ENCODE measurements around the gene ZNF80. TPM values are rescaled to one million over a fixed set of nuclear protein-coding genes. Genes with fewer than 3 reads are reported as not detected.
"Not testable (repeated sequence)": the region's sequence is repeated elsewhere in the genome, so short reads cannot be mapped to it uniquely, and the experiment has no call there.

The ZNF80 gene
- total RNA-seq (2022) (not detected in 2 replicates), Bru-seq, nascent RNA (not detected), BruChase-seq, experiment 1, labeled RNA remaining after a 6-hour chase (not detected), BruChase-seq, experiment 2, labeled RNA remaining after a 2-hour chase (percentile 15 among the genes with signal in this experiment)
- long read RNA-seq = 0 reads

DNA sequence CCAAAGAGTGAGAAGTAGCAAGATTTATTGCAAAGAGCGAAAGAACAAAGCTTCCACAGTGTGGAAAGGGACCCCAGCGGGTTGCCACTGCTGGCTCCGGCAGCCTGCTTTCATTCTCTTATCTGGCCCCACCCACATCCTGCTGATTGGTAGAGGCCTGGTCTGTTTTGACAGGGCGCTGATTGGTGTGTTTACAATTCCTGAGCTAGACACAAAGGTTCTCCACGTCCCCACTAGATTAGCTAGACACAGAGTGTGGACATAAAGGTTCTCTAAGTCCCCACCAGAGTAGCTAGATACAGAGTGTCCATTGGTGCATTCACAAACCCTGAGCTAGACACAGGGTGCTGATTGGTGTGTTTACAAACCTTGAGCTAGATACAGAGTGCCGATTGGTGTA, at the start of gene ZNF80:
Gene ZNF80 (minus strand): TSS at position 101 of the 400 bp plus-strand sequence. CDS start 504 bp downstream, outside the sequence.
- CTCF ChIA-PET; H3K4me3 Mint-ChIP-seq (ENCODE audit: unreplicated experiment); H3K36me3 Mint-ChIP-seq (ENCODE audit: insufficient read depth, unreplicated experiment); H3K27ac Mint-ChIP-seq (ENCODE audit: low read depth, unreplicated experiment); H3K27me3 Mint-ChIP-seq (ENCODE audit: insufficient read depth, unreplicated experiment); H3K4me1 Mint-ChIP-seq (ENCODE audit: insufficient read depth, unreplicated experiment); intact Hi-C loops (cut with micrococcal nuclease); H3K9me3 Mint-ChIP-seq (ENCODE audit: unreplicated experiment); BruUV-seq (replicated peaks); POLR2A ChIA-PET; DNase-seq (ENCODE audit: unreplicated experiment): not testable (repeated sequence)

DNA sequence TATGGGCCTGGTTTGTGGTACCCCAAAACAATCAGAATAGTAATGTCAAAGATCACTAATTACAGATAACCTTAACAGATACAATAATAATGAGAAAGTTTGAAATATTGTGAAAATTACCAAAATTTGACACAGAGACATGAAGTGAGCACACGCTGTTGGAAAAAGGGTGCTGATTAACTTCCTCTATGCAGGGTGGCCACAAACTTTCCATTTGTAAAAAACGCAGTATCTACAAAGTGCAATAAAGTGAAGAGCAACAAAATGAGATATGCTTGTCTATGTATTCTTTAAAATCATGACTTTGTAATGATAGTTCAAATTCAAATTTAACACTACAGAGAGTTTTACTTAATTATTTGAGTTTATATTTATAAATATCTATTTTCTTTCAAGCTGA, 48.9 kb upstream of the ZNF80 start:
- CTCF ChIA-PET = no interaction called here
- no peak for DNase-seq (ENCODE audit: unreplicated experiment)

DNA sequence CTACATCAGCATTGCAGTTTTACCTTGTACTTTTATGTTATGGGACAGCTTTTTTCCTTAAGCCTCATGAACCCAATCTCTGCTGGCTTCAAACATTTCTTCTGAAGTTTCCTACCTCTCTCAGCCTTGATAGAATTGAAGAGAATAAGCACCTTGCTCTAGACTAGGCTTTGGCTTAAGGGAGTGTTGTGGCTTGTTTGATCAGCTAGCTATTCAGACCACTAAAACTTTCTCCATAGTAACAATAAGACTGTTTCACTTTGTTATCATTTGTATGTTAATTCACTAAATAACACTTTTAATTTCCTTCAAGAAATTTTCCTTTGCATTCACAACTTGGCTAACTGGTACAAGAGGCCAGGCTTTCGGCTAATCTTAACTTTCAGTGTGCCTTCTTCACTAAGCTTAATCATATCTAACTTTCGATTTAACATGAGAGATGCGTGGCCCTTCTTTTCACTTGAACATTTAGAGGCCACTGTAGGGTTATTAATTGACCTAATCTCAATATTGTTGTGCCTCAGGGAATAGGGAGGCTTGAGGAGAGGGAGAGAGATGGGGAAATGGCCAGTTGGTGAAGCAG, 48.4 kb upstream of the ZNF80 start:
- no peak overlapping the region for H3K4me3 Mint-ChIP-seq (ENCODE audit: unreplicated experiment)
- TF ChIP-seq, protein P1, sequence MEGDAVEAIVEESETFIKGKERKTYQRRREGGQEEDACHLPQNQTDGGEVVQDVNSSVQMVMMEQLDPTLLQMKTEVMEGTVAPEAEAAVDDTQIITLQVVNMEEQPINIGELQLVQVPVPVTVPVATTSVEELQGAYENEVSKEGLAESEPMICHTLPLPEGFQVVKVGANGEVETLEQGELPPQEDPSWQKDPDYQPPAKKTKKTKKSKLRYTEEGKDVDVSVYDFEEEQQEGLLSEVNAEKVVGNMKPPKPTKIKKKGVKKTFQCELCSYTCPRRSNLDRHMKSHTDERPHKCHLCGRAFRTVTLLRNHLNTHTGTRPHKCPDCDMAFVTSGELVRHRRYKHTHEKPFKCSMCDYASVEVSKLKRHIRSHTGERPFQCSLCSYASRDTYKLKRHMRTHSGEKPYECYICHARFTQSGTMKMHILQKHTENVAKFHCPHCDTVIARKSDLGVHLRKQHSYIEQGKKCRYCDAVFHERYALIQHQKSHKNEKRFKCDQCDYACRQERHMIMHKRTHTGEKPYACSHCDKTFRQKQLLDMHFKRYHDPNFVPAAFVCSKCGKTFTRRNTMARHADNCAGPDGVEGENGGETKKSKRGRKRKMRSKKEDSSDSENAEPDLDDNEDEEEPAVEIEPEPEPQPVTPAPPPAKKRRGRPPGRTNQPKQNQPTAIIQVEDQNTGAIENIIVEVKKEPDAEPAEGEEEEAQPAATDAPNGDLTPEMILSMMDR (IDR thresholded peaks at IDR 0.05; ENCODE audit: unreplicated experiment) = no peak
- no peak for DNase-seq (ENCODE audit: unreplicated experiment)
- ChIA-PET CTCF (no interaction called here), POLR2A (no interaction called here)
- intact Hi-C loops (cut with micrococcal nuclease) = no loop called here
- no TSS peak for BruUV-seq (replicated peaks)
- no peaks in the 10 kb centered on the region for H3K4me1 Mint-ChIP-seq (ENCODE audit: insufficient read depth, unreplicated experiment)
- no peaks in the 10 kb centered on the region for H3K27me3 Mint-ChIP-seq (ENCODE audit: insufficient read depth, unreplicated experiment)
- no peak overlapping the region for H3K27ac Mint-ChIP-seq (ENCODE audit: low read depth, unreplicated experiment)
- no peaks in the 10 kb centered on the region for H3K9me3 Mint-ChIP-seq (ENCODE audit: unreplicated experiment)
- no peaks in the 10 kb centered on the region for H3K36me3 Mint-ChIP-seq (ENCODE audit: insufficient read depth, unreplicated experiment)

More for the DNA sequence above, 48.9 kb upstream of the ZNF80 start:
- no TSS peak for BruUV-seq (replicated peaks)
- H3K4me3 Mint-ChIP-seq (ENCODE audit: unreplicated experiment) = no peak overlapping the region
- H3K36me3 Mint-ChIP-seq (ENCODE audit: insufficient read depth, unreplicated experiment) = no peaks in the 10 kb centered on the region
- intact Hi-C loops (cut with micrococcal nuclease) = no loop called here
- POLR2A ChIA-PET = no interaction called here
- no peaks in the 10 kb centered on the region for H3K9me3 Mint-ChIP-seq (ENCODE audit: unreplicated experiment)
- TF ChIP-seq, protein P1 (IDR thresholded peaks at IDR 0.05; ENCODE audit: unreplicated experiment) = no peak
- H3K4me1 Mint-ChIP-seq (ENCODE audit: insufficient read depth, unreplicated experiment) = no peaks in the 10 kb centered on the region
- H3K27me3 Mint-ChIP-seq (ENCODE audit: insufficient read depth, unreplicated experiment) = no peaks in the 10 kb centered on the region
- no peak overlapping the region for H3K27ac Mint-ChIP-seq (ENCODE audit: low read depth, unreplicated experiment)

DNA sequence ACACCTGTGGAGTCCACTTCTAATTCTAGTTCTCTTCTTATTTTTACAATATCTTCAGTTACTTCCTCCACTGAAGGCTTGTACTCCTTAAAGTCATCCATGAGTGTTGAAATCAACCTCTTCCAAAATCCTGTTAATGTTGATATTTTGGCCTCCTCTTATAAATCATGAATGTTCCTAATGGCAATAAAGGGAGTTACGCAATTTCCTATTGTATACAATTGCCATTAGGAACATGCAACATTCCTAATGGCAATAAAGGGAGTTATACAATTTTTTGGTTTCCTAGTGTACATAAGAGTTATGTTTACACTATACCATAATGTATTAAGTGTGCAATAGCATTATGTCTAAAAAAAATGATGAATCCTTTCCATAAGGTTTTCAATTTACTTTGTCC, 47.3 kb upstream of the ZNF80 start:
- H3K27me3 Mint-ChIP-seq (ENCODE audit: insufficient read depth, unreplicated experiment) = no peaks in the 10 kb centered on the region
- ChIA-PET CTCF (no interaction called here), POLR2A (no interaction called here)
- no peaks in the 10 kb centered on the region for H3K4me1 Mint-ChIP-seq (ENCODE audit: insufficient read depth, unreplicated experiment)
- H3K4me3 Mint-ChIP-seq (ENCODE audit: unreplicated experiment) = no peak overlapping the region
- TF ChIP-seq, protein P1 (IDR thresholded peaks at IDR 0.05; ENCODE audit: unreplicated experiment) = no peak
- no peaks in the 10 kb centered on the region for H3K36me3 Mint-ChIP-seq (ENCODE audit: insufficient read depth, unreplicated experiment)
- H3K9me3 Mint-ChIP-seq (ENCODE audit: unreplicated experiment) = no peaks in the 10 kb centered on the region
- no peak for DNase-seq (ENCODE audit: unreplicated experiment)
- H3K27ac Mint-ChIP-seq (ENCODE audit: low read depth, unreplicated experiment) = no peak overlapping the region
- intact Hi-C loops (cut with micrococcal nuclease) = no loop called here
- no TSS peak for BruUV-seq (replicated peaks)

DNA sequence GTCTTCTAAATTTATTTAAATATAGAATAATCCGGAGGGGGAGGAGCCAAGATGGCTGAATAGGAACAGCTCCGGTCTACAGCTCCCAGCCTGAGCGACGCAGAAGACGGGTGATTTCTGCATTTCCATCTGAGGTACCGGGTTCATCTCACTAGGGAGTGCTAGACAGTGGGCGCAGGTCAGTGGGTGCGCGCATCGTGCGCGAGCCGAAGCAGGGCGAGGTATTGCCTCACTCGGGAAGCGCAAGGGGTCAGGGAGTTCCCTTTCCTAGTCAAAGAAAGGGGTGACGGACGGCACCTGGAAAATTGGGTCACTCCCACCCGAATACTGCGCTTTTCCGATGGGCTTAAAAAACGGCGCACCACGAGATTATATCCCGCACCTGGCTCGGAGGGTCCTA, 39.5 kb upstream of the ZNF80 start:
- H3K27me3 Mint-ChIP-seq (ENCODE audit: insufficient read depth, unreplicated experiment); BruUV-seq (replicated peaks); POLR2A ChIA-PET: not testable (repeated sequence)

More for the DNA sequence above, 39.5 kb upstream of the ZNF80 start:
- H3K4me1 Mint-ChIP-seq (ENCODE audit: insufficient read depth, unreplicated experiment); intact Hi-C loops (cut with micrococcal nuclease); H3K4me3 Mint-ChIP-seq (ENCODE audit: unreplicated experiment); H3K9me3 Mint-ChIP-seq (ENCODE audit: unreplicated experiment); H3K27ac Mint-ChIP-seq (ENCODE audit: low read depth, unreplicated experiment); H3K36me3 Mint-ChIP-seq (ENCODE audit: insufficient read depth, unreplicated experiment); CTCF ChIA-PET; DNase-seq (ENCODE audit: unreplicated experiment): not testable (repeated sequence)
